A673 (cell line): ENCODE results near the gene CDK15. TPM values are rescaled to one million over a fixed set of nuclear protein-coding genes. Genes with fewer than 3 reads are reported as not detected.
"Not testable (repeated sequence)": the region's sequence is repeated elsewhere in the genome, so short reads cannot be mapped to it uniquely, and the experiment has no call there.

Source experiments
- BruUV-seq: library from RNA; stranded (reverse); fragments of 400-500 nt; replicated peaks from 2 replicates; lab custom pipeline; 2021; lab: Mats Ljungman, UMichigan
- CTCF ChIA-PET: fragments of 300-600 bp; sonication (Branson Sonifier 250); formaldehyde crosslinking; loops from one replicate; lab custom pipeline; 2022; ENCODE audit warnings: antibody characterized with exemption; lab: Charles Lee
- POLR2A ChIA-PET: fragments of 300-600 bp; sonication (Branson Sonifier 250); formaldehyde crosslinking; loops from one replicate; lab custom pipeline; 2022; ENCODE audit warnings: antibody characterized with exemption; ENCODE audit not compliant: low non-redundant PET; lab: Charles Lee
- DNase-seq: peaks from one replicate; pipeline ENCODE4 v3.0.0-alpha.2; 2015; ENCODE audit warnings: low spot score
- H3K27ac ChIP-seq: fragments of 200-600 bp; sonication (generic); 2 replicates; pipeline ENCODE4 v1.5.1; 2016; ENCODE audit warnings: mixed run types, low read depth, mild to moderate bottlenecking, mixed read lengths, antibody characterized with exemption, low read length; ENCODE audit not compliant: poor library complexity, severe bottlenecking
- H3K27me3 ChIP-seq: fragments of 200-600 bp; sonication (generic); replicated peaks from 2 replicates; pipeline ENCODE4 v1.6.1; 2017; ENCODE audit warnings: mixed run types, low read depth, mild to moderate bottlenecking, mixed read lengths, antibody characterized with exemption, low read length; ENCODE audit not compliant: insufficient read depth, poor library complexity
- H3K36me3 ChIP-seq: fragments of 200-600 bp; sonication (generic); 2 replicates; pipeline ENCODE4 v1.6.1; 2016; ENCODE audit warnings: mixed run types, mild to moderate bottlenecking, mixed read lengths, antibody characterized with exemption, low read length; ENCODE audit not compliant: insufficient read depth, poor library complexity, severe bottlenecking
- H3K4me1 ChIP-seq: fragments of 200-600 bp; sonication (generic); 2 replicates; pipeline ENCODE4 v1.6.1; 2017; ENCODE audit warnings: mixed run types, mild to moderate bottlenecking, mixed read lengths, antibody characterized with exemption, low read length; ENCODE audit not compliant: insufficient read depth, poor library complexity, severe bottlenecking
- H3K4me3 ChIP-seq: fragments of 200-600 bp; sonication (generic); 2 replicates; pipeline ENCODE4 v1.5.1; 2016; ENCODE audit warnings: low read depth, mixed run types, mild to moderate bottlenecking, mixed read lengths, low read length; ENCODE audit not compliant: poor library complexity, severe bottlenecking
- H3K9me3 ChIP-seq: fragments of 200-600 bp; sonication (generic); 2 replicates; pipeline ENCODE4 v1.6.1; 2016; ENCODE audit warnings: mixed run types, low read depth, mild to moderate bottlenecking, mixed read lengths, antibody characterized with exemption, low read length; ENCODE audit not compliant: poor library complexity, severe bottlenecking
- EZH2 ChIP-seq: fragments of 200-600 bp; sonication (generic); IDR thresholded peaks from 2 replicates; pipeline ENCODE4 v1.6.1; 2017; ENCODE audit warnings: borderline replicate concordance, low read depth, mild to moderate bottlenecking, mixed read lengths, antibody characterized with exemption, low read length; ENCODE audit not compliant: poor library complexity, severe bottlenecking
- intact Hi-C: fragments of 100-400 bp; cut with micrococcal nuclease; formaldehyde crosslinking; loops from one replicate; pipeline ENCODE4 v1.10.0; 2022; ENCODE audit not compliant: unreplicated experiment
- total RNA-seq: library from RNA; stranded (reverse); gene quantifications from 2 replicates; pipeline ENCODE4 v1.2.3, GENCODE V29; 2021
- TF ChIP-seq, protein P1 (sequence below): fragments of 300-800, 200-600 bp; sonication (generic); conservative IDR thresholded peaks from 2 replicates; pipeline ENCODE4 v1.5.1; 2017; ENCODE audit warnings: low read depth, mild to moderate bottlenecking, antibody characterized with exemption, low read length, moderate library complexity, mixed read lengths

The CDK15 gene
- total RNA-seq, 1 experiment from 2014 or later, result 0.11 TPM

DNA sequence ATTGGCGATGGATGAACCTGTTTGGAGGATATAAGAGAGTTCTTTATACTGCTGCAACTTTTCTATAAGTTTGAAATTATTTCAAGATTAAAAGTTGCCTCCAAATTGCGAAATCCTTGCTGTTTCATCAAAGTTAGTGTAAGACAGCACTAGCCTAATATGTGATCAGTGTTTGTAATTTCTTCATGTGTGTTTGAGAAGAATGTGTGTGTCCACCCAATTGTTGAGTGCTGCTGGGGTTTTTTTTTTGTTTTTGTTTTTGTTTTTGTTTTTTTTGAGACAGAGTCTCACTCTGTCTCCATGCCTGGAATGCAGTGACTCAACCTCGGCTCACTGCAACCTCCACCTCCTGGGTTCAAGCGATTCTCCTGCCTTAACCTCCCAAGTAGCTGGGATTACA, 33.4 kb downstream of the CDK15 start:
- H3K27me3 ChIP-seq, result no peaks in the 10 kb centered on the region
- H3K4me1 ChIP-seq, result peaks cover 12% of the 10 kb centered on the region
- no TSS peak for BruUV-seq
- DNase-seq, result no peak
- POLR2A ChIA-PET, result no interaction called here
- intact Hi-C loops, result loop anchor here (5.0 kb wide), 1 partner anchor 42 kb away; no protein-coding TSS in a partner anchor
- H3K36me3 ChIP-seq, result peaks cover 3% of the 10 kb centered on the region
- no peak overlapping the region for H3K27ac ChIP-seq
- H3K4me3 ChIP-seq, result no peak overlapping the region
- H3K9me3 ChIP-seq, result peaks cover 9% of the 10 kb centered on the region
- CTCF ChIA-PET, result no interaction called here
- TF ChIP-seq, protein P1, sequence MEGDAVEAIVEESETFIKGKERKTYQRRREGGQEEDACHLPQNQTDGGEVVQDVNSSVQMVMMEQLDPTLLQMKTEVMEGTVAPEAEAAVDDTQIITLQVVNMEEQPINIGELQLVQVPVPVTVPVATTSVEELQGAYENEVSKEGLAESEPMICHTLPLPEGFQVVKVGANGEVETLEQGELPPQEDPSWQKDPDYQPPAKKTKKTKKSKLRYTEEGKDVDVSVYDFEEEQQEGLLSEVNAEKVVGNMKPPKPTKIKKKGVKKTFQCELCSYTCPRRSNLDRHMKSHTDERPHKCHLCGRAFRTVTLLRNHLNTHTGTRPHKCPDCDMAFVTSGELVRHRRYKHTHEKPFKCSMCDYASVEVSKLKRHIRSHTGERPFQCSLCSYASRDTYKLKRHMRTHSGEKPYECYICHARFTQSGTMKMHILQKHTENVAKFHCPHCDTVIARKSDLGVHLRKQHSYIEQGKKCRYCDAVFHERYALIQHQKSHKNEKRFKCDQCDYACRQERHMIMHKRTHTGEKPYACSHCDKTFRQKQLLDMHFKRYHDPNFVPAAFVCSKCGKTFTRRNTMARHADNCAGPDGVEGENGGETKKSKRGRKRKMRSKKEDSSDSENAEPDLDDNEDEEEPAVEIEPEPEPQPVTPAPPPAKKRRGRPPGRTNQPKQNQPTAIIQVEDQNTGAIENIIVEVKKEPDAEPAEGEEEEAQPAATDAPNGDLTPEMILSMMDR, result no peak
- TF ChIP-seq EZH2, result no peak

DNA sequence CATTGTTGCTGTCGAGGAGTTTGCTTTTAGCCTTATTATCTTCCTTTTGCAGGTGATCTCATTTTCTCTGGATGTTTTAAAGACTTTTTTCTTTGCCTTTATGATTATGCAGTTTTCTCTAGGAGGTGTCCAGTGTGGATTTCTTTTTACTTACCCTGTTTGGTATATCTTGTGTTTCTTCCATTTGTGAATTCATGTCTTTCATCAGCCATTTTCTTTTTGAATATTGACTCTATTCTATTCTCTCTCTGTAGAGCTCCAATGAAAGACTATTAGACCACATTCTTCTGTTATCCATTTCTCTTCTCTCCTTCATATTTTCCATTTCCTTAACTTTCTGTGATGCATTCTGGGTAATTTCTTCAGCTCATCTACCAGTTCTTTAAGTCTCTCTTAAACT, 34.4 kb downstream of the CDK15 start:
- intact Hi-C loops, result no loop called here
- H3K27me3 ChIP-seq, result no peaks in the 10 kb centered on the region
- ChIA-PET POLR2A (no interaction called here), CTCF (no interaction called here)
- peaks cover 9% of the 10 kb centered on the region for H3K9me3 ChIP-seq
- peaks cover 3% of the 10 kb centered on the region for H3K36me3 ChIP-seq
- no TSS peak for BruUV-seq
- DNase-seq, result no peak
- TF ChIP-seq EZH2, result no peak
- TF ChIP-seq, protein P1, result no peak
- H3K4me1 ChIP-seq, result peaks cover 12% of the 10 kb centered on the region
- no peak overlapping the region for H3K27ac ChIP-seq
- no peak overlapping the region for H3K4me3 ChIP-seq

DNA sequence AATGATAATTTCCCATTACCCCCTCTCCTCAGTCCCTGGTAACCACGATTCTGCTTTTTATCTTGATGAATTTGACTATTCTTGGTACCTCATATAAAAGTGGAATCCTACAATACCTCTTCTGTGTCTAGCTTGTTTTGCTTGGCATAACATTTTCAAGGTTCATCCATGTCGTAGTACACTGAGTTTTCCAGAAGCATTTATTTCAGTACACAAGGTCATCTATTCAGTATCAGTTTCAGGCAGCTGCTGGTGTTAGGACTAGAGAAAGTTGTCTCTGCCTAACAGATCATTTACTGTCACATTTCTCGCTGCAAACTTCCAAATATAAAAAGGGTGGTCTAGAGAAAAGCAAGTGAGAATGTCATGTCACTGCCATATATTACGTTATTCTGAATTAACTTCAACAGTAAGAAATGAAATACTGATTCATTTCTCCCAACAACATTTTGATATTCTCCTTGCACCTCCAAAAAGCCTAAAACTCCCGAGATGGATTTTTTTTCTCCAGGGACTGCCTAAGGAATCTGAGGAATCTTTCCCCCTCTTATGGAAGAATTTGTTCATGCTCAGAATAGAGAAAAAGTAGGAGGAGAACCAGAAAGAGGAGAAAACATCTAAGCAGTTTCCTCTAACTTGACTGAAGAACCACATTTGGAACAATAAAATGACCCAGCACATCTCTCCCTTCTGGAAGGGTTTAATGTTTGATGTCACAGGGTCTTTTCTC, 36.0 kb downstream of the CDK15 start:
- Histone ChIP-seq H3K4me3 (no peak overlapping the region), H3K9me3 (peaks cover 9% of the 10 kb centered on the region), H3K27me3 (no peaks in the 10 kb centered on the region), H3K36me3 (peaks cover 3% of the 10 kb centered on the region), H3K4me1 (peaks cover 7% of the 10 kb centered on the region), H3K27ac (no peak overlapping the region)
- intact Hi-C loops, result no loop called here
- TF ChIP-seq EZH2, result no peak
- TF ChIP-seq, protein P1, result no peak
- BruUV-seq, result no TSS peak
- ChIA-PET CTCF (no interaction called here), POLR2A (no interaction called here)
- no peak for DNase-seq

DNA sequence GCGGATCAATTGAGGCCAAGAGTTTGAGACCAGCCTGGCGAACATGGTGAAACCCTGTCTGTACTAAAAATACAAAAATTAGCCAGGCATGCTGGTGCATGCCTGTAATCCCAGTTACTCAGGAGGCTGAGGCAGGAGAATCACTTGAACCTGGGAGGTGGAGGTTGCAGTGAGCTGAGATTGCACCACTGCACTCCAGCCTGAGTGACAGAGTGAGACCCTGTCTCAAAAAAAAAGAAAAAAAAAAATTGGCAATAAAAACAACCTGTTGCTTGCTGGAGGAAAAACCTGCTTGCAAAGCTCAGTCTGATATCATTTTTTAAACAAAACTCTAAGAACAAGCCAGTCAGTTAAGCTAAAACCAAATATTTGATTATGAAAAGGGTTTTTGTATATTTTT, 38.6 kb downstream of the CDK15 start:
- CTCF ChIA-PET, POLR2A ChIA-PET, DNase-seq, H3K27ac ChIP-seq, intact Hi-C loops, H3K36me3 ChIP-seq, H3K27me3 ChIP-seq, BruUV-seq, H3K4me3 ChIP-seq, H3K9me3 ChIP-seq, H3K4me1 ChIP-seq: not testable (repeated sequence)
